Ascending aorta (tissue), 2 donors: ENCODE data around the gene ZNF618. TPM values are rescaled to one million over a fixed set of nuclear protein-coding genes. Genes with fewer than 3 reads are reported as not detected.
A peak's percentile ranks its signal among the peaks of the same experiment; 100 is the strongest.

Source experiments
- DNase-seq, 2 donors: peaks; one replicate each; pipeline ENCODE4 v3.0.0-alpha.2; 2019; ENCODE audit warnings: low spot score in 2 of 2
- H3K27ac ChIP-seq, 2 donors: fragments of 200-600 bp; sonication (generic); one replicate each; pipeline ENCODE4 v1.5.1; 2016 to 2017; ENCODE audit warnings: mild to moderate bottlenecking in 1 of 2
- H3K27me3 ChIP-seq: fragments of 200-600 bp; sonication (generic); one replicate; pipeline ENCODE4 v1.5.1; 2017
- H3K36me3 ChIP-seq, 2 donors: fragments of 200-600 bp; sonication (generic); one replicate each; pipeline ENCODE4 v1.5.1; 2016
- H3K4me1 ChIP-seq, 2 donors: fragments of 200-600 bp; sonication (generic); one replicate each; pipeline ENCODE4 v1.5.1; 2016 to 2017; ENCODE audit warnings: mild to moderate bottlenecking in 1 of 2
- H3K4me3 ChIP-seq, 2 donors: fragments of 200-600 bp; sonication (generic); one replicate each; pipeline ENCODE4 v1.5.1; 2016 to 2017; ENCODE audit warnings: mild to moderate bottlenecking in 1 of 2
- H3K9me3 ChIP-seq, 2 donors: fragments of 200-600 bp; sonication (generic); one replicate each; pipeline ENCODE4 v1.5.1; 2016
- CTCF ChIP-seq, 3 experiments: fragments of 200-600 bp in 2 of 3; fragments of 450-650 bp in 1 of 3; sonication (generic) in 2 of 3; IDR thresholded peaks; one replicate each; pipeline ENCODE4 v1.5.1; 2016 to 2019; ENCODE audit warnings: antibody characterized with exemption in 3 of 3, mild to moderate bottlenecking in 1 of 3, moderate library complexity in 1 of 3
- intact Hi-C: fragments of 100-400 bp; cut with DNase I; formaldehyde crosslinking; loops from one replicate; pipeline ENCODE4 v1.15.1; 2023
- total RNA-seq: library from RNA; depleted of rRNA; stranded (reverse); fragments of >200 nt; gene quantifications from one replicate; pipeline ENCODE4 v1.1.0, GENCODE V29; 2016

Gene ZNF618
- total RNA-seq, 1 donor from 2014 or later = 16.1 TPM

- DNase-seq = peak in 1 of 2 donors; percentile 77
- peak overlapping the region; percentile 70 to 83 for H3K27ac ChIP-seq
Measured at GRCh38 chr9:114059047-114059803, 183.1 kb downstream of the ZNF618 start.

GRCh38 chr9:114060070-114060469 lies 184.0 kb downstream of the ZNF618 start:
- no peak overlapping the region for H3K4me3 ChIP-seq
- DNase-seq = peak in 1 of 2 donors; percentile 34
- H3K27ac ChIP-seq = peak overlapping the region; percentile 70 to 83
- peaks cover 5 to 18% of the 10 kb centered on the region in 2 donors for H3K4me1 ChIP-seq
- intact Hi-C loops = no loop called here
- TF ChIP-seq CTCF (IDR thresholded peaks at IDR 0.05) = no peak
- H3K9me3 ChIP-seq = no peaks in the 10 kb centered on the region
- H3K27me3 ChIP-seq = no peaks in the 10 kb centered on the region
- H3K36me3 ChIP-seq = no peaks in the 10 kb centered on the region

More at GRCh38 chr9:114059047-114059803, 183.1 kb downstream of the ZNF618 start:
- Histone ChIP-seq H3K36me3 (no peaks in the 10 kb centered on the region), H3K9me3 (no peaks in the 10 kb centered on the region), H3K4me3 (no peak overlapping the region), H3K27me3 (no peaks in the 10 kb centered on the region), H3K4me1 (peaks cover 5 to 18% of the 10 kb centered on the region in 2 donors)
- intact Hi-C loops = no loop called here
- no peak for TF ChIP-seq CTCF (IDR thresholded peaks at IDR 0.05)

- no peak overlapping the region for H3K4me3 ChIP-seq
- TF ChIP-seq CTCF (IDR thresholded peaks at IDR 0.05) = no peak
- no peaks in the 10 kb centered on the region for H3K36me3 ChIP-seq
- intact Hi-C loops = no loop called here
- DNase-seq = peak in 1 of 2 donors; percentile 43
- H3K4me1 ChIP-seq = peaks cover 5 to 18% of the 10 kb centered on the region in 2 donors
- no peaks in the 10 kb centered on the region for H3K27me3 ChIP-seq
- H3K9me3 ChIP-seq = no peaks in the 10 kb centered on the region
- no peak overlapping the region for H3K27ac ChIP-seq
Measured at GRCh38 chr9:114060711-114061110, 184.6 kb downstream of the ZNF618 start.

GRCh38 chr9:114061292-114061691 lies 185.2 kb downstream of the ZNF618 start:
- H3K27ac ChIP-seq = no peak overlapping the region
- peak in 1 of 2 donors; percentile 42 for DNase-seq
- no peaks in the 10 kb centered on the region for H3K36me3 ChIP-seq
- no peaks in the 10 kb centered on the region for H3K27me3 ChIP-seq
- no peak for TF ChIP-seq CTCF (IDR thresholded peaks at IDR 0.05)
- H3K4me1 ChIP-seq = peaks cover 5 to 18% of the 10 kb centered on the region in 2 donors
- no peak overlapping the region for H3K4me3 ChIP-seq
- no peaks in the 10 kb centered on the region for H3K9me3 ChIP-seq
- intact Hi-C loops = no loop called here

GRCh38 chr9:114061830-114062474 lies 185.8 kb downstream of the ZNF618 start:
- H3K36me3 ChIP-seq = no peaks in the 10 kb centered on the region
- H3K9me3 ChIP-seq = no peaks in the 10 kb centered on the region
- DNase-seq = peak in 1 of 2 donors; percentile 25
- H3K4me3 ChIP-seq = no peak overlapping the region
- H3K27me3 ChIP-seq = no peaks in the 10 kb centered on the region
- intact Hi-C loops = no loop called here
- H3K27ac ChIP-seq = no peak overlapping the region
- H3K4me1 ChIP-seq = peaks cover 5 to 18% of the 10 kb centered on the region in 2 donors
- no peak for TF ChIP-seq CTCF (IDR thresholded peaks at IDR 0.05)
